Left lung (tissue), 10 donors: ENCODE data around the gene SEC14L6. TPM values are rescaled to one million over a fixed set of nuclear protein-coding genes. Genes with fewer than 3 reads are reported as not detected.

Experiments used
- ATAC-seq: fragments of 200-7000 bp; cut with Tn5 transposase; one replicate; pipeline ENCODE4 v1.9.1; 2020; ENCODE audit warnings: moderate library complexity
- DNase-seq, 4 donors: peaks; one replicate each; pipeline ENCODE4 v3.0.0-alpha.2; 2013 to 2020
- H3K27ac ChIP-seq, 2 donors: fragments of 200-600 bp; sonication (generic) in 1 of 2; one replicate each; pipeline versions ENCODE4 v1.5.0 to v1.8.0; 2020 to 2021
- H3K27me3 ChIP-seq, 2 donors: fragments of 200-600 bp; sonication (generic) in 1 of 2; one replicate each; pipeline versions ENCODE4 v1.5.0 to v1.8.0; 2020 to 2021
- H3K36me3 ChIP-seq, 2 donors: fragments of 200-600 bp; sonication (generic) in 1 of 2; one replicate each; pipeline versions ENCODE4 v1.5.0 to v1.8.0; 2020 to 2021
- H3K4me1 ChIP-seq, 2 donors: fragments of 200-600 bp; one replicate each; pipeline ENCODE4 v1.8.0; 2021
- H3K4me3 ChIP-seq, 2 donors: fragments of 200-600 bp; sonication (generic) in 1 of 2; one replicate each; pipeline versions ENCODE4 v1.5.0 to v1.8.0; 2020 to 2021; ENCODE audit warnings: mild to moderate bottlenecking in 1 of 2
- H3K9me3 ChIP-seq, 2 donors: fragments of 200-600 bp; sonication (generic) in 1 of 2; one replicate each; pipeline versions ENCODE4 v1.5.0 to v1.8.0; 2020 to 2021
- intact Hi-C, 2 donors: fragments of 100-400 bp; cut with DNase I; formaldehyde crosslinking; loops; one replicate each; pipeline versions ENCODE4 v1.11.2 to v1.14.2; 2022
- polyA plus RNA-seq, 6 donors: library from polyadenylated mRNA; unstranded; fragments of 120-200 nt; gene quantifications; one replicate each; pipeline ENCODE4 v1.2.1, GENCODE V29; 2013; ENCODE audit not compliant: insufficient read length in 6 of 6
- total RNA-seq, 2 donors: library from RNA; stranded (reverse); fragmentation: NEBNext Ultra II Directional; extraction: Animal tissue kit (Norgen Biotek cat#: 25700); gene quantifications; one replicate each; pipeline ENCODE4 v1.2.1, GENCODE V29; 2021
- TF ChIP-seq, protein P1 (sequence below), 2 donors: fragments of 200-600 bp; sonication (generic) in 1 of 2; IDR thresholded peaks; one replicate each; pipeline versions ENCODE4 v1.5.0 to v1.8.0; 2021; ENCODE audit warnings: antibody characterized with exemption in 2 of 2
- donor health status: DM: no; HTN: yes; CAD: no.
- donor health status: DM: no; HTN: no; CAD: no.

The SEC14L6 gene
- total and polyA plus RNA-seq, 8 donors, result 2.0 to 9.1 (median 3.0) TPM

DNA sequence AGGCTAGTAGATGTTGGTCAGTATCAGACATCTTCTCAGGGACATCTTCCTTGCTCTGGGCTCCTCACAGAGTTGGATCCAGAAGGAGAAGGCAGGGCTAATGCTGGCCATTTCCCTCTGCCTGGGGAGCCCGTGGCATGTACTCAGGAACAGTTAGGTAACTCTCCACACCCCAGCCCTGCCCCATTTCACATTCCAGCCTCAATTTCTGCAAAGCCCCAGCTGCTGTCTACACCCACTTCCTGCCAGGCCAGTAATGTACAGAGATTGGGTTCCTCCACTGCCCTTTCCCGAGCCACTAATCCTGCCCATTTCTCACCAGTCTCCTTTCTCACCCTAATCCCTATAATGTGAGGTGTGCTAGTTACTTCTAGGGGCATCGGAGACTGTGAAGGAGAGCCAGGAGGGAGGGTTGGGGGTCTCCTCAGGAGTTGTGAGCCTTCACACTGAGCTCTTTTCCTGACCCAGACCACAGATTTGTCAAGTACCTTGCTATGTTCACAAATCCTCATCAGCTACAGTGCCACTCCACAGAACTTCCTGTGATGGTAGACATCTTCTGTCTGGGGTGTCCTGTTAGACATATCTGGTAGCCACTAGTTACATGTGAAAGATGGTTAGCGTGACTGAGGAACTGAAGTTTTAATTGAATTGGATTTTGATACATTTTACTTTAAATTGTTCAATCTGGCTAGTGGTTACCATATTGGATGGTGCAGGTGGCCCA, 73.4 kb downstream of the SEC14L6 start:
- TF ChIP-seq, protein P1, sequence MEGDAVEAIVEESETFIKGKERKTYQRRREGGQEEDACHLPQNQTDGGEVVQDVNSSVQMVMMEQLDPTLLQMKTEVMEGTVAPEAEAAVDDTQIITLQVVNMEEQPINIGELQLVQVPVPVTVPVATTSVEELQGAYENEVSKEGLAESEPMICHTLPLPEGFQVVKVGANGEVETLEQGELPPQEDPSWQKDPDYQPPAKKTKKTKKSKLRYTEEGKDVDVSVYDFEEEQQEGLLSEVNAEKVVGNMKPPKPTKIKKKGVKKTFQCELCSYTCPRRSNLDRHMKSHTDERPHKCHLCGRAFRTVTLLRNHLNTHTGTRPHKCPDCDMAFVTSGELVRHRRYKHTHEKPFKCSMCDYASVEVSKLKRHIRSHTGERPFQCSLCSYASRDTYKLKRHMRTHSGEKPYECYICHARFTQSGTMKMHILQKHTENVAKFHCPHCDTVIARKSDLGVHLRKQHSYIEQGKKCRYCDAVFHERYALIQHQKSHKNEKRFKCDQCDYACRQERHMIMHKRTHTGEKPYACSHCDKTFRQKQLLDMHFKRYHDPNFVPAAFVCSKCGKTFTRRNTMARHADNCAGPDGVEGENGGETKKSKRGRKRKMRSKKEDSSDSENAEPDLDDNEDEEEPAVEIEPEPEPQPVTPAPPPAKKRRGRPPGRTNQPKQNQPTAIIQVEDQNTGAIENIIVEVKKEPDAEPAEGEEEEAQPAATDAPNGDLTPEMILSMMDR (IDR thresholded peaks at IDR 0.05), result no peak
- no peak overlapping the region for H3K27ac ChIP-seq
- DNase-seq (no peak), ATAC-seq (peak; percentile 71)
- peaks cover 0 to 30% of the 10 kb centered on the region in 2 donors for H3K27me3 ChIP-seq
- no peaks in the 10 kb centered on the region for H3K36me3 ChIP-seq
- no peak overlapping the region for H3K4me3 ChIP-seq
- intact Hi-C loops, result no loop called here
- no peaks in the 10 kb centered on the region for H3K9me3 ChIP-seq
- H3K4me1 ChIP-seq, result no peaks in the 10 kb centered on the region

Other genes with a start within 250 kb of the SEC14L6 start
- gene TBC1D10A, start 219.8 kb downstream of the SEC14L6 start, total RNA-seq, result 10 to 100 TPM; 21.7 to 25.4 TPM
- 10 to 100 TPM; 15.4 to 19.8 (median 17.8) TPM for gene TBC1D10A, start 219.8 kb downstream of the SEC14L6 start, polyA plus RNA-seq
- gene SF3A1, start 189.8 kb downstream of the SEC14L6 start, total RNA-seq, result 100 to 1,000 TPM; 133 to 146 TPM
- 100 to 1,000 TPM; 119 to 154 (median 137) TPM for gene SF3A1, start 189.8 kb downstream of the SEC14L6 start, polyA plus RNA-seq
- 1 to 10 TPM; 2.8 to 3.9 TPM for gene CCDC157, start 189.7 kb downstream of the SEC14L6 start, total RNA-seq
- 1 to 10 TPM; 3.7 to 8.1 (median 4.3) TPM for gene CCDC157, start 189.7 kb downstream of the SEC14L6 start, polyA plus RNA-seq
- 10 to 100 TPM; 14.6 to 19.0 TPM for gene RNF215, start 159.3 kb downstream of the SEC14L6 start, total RNA-seq
- 10 to 100 TPM; 20.3 to 27.5 (median 24.5) TPM for gene RNF215, start 159.3 kb downstream of the SEC14L6 start, polyA plus RNA-seq
- 1 to 10 TPM; 8.3 to 9.2 TPM for gene SEC14L2, start 149.7 kb downstream of the SEC14L6 start, total RNA-seq
- gene SEC14L2, start 149.7 kb downstream of the SEC14L6 start, polyA plus RNA-seq, result 10 to 100 TPM in 4 of 6 donors, 1 to 10 TPM in 2; 9.1 to 13.4 (median 10.9) TPM
- gene MTFP1, start 121.0 kb downstream of the SEC14L6 start, total RNA-seq, result 10 to 100 TPM; 15.6 to 31.8 TPM
- 10 to 100 TPM in 1 of 6 donors, 1 to 10 TPM in 5; 5.7 to 10.1 (median 7.4) TPM for gene MTFP1, start 121.0 kb downstream of the SEC14L6 start, polyA plus RNA-seq
- under 1 TPM in 1 of 2 donors, not detected in 1; 0.29 TPM for gene SEC14L3, start 74.7 kb downstream of the SEC14L6 start, total RNA-seq
- under 1 TPM in 5 of 6 donors, not detected in 1; 0.09 to 0.44 (median 0.20) TPM for gene SEC14L3, start 74.7 kb downstream of the SEC14L6 start, polyA plus RNA-seq
- 1 to 10 TPM; 2.2 to 6.4 TPM for gene SEC14L4, start 41.0 kb downstream of the SEC14L6 start, total RNA-seq
- gene SEC14L4, start 41.0 kb downstream of the SEC14L6 start, polyA plus RNA-seq, result under 1 TPM; 0.50 to 1.00 (median 0.84) TPM
- 1 to 10 TPM; 1.8 to 4.6 TPM for gene GAL3ST1, start 27.9 kb upstream of the SEC14L6 start, total RNA-seq
- gene GAL3ST1, start 27.9 kb upstream of the SEC14L6 start, polyA plus RNA-seq, result 1 to 10 TPM; 5.5 to 9.3 (median 7.3) TPM
- gene PES1, start 45.2 kb upstream of the SEC14L6 start, total RNA-seq, result 10 to 100 TPM; 45.2 to 67.7 TPM
- 10 to 100 TPM; 57.4 to 70.6 (median 63.4) TPM for gene PES1, start 45.2 kb upstream of the SEC14L6 start, polyA plus RNA-seq
- gene TCN2, start 60.4 kb upstream of the SEC14L6 start, total RNA-seq, result 10 to 100 TPM; 48.0 to 57.6 TPM
- gene TCN2, start 60.4 kb upstream of the SEC14L6 start, polyA plus RNA-seq, result 10 to 100 TPM; 22.4 to 39.4 (median 30.4) TPM
- 1 to 10 TPM; 3.1 to 3.8 TPM for gene SLC35E4, start 89.0 kb upstream of the SEC14L6 start, total RNA-seq
- 1 to 10 TPM; 1.8 to 3.3 (median 2.8) TPM for gene SLC35E4, start 89.0 kb upstream of the SEC14L6 start, polyA plus RNA-seq
- 10 to 100 TPM; 16.2 to 23.9 TPM for gene DUSP18, start 121.1 kb upstream of the SEC14L6 start, total RNA-seq
- 10 to 100 TPM; 10.0 to 16.2 (median 11.5) TPM for gene DUSP18, start 121.1 kb upstream of the SEC14L6 start, polyA plus RNA-seq
- 1 to 10 TPM; 4.0 to 4.2 TPM for gene OSBP2, start 148.1 kb upstream of the SEC14L6 start, total RNA-seq
- 10 to 100 TPM; 14.3 to 21.0 (median 17.4) TPM for gene OSBP2, start 148.1 kb upstream of the SEC14L6 start, polyA plus RNA-seq